Left ventricle myocardium superior (tissue), 1 donor: ENCODE data around the gene MAS1. TPM values are rescaled to one million over a fixed set of nuclear protein-coding genes. Genes with fewer than 3 reads are reported as not detected.
A peak's percentile ranks its signal among the peaks of the same experiment; 100 is the strongest.
"Not testable (repeated sequence)": the region's sequence is repeated elsewhere in the genome, so short reads cannot be mapped to it uniquely, and the experiment has no call there.

Experiments
- ATAC-seq: fragments of 200-7000 bp; cut with Tn5 transposase; one replicate; pipeline ENCODE4 v1.9.1; 2020; ENCODE audit warnings: mild to moderate bottlenecking, moderate library complexity
- DNase-seq: peaks from one replicate; pipeline ENCODE4 v3.0.0-alpha.2; 2020
- intact Hi-C: fragments of 100-400 bp; cut with micrococcal nuclease; formaldehyde crosslinking; loops from one replicate; pipeline ENCODE4 v1.11.0; 2022
- long read RNA-seq: library from polyadenylated mRNA; unstranded; transcript quantifications from one replicate; pipeline ENCODE4 v2.0.0, GENCODE V29; 2021
- total RNA-seq: library from RNA; stranded (reverse); fragmentation: NEBNext Ultra II Directional; extraction: Animal tissue kit (Norgen Biotek cat#: 25700); gene quantifications from one replicate; pipeline ENCODE4 v1.2.1, GENCODE V29; 2021
- donor health status: DM: no; HTN: yes; CAD: no; lungs with severe emphysema.

MAS1 gene
- not detected for total RNA-seq
- long read RNA-seq: 0 reads

- ATAC-seq: no peak
- intact Hi-C loops: no loop called here
- DNase-seq: no peak
These were observed at the start of gene MAS1 for GRCh38 chr6:159890792-159891191. MAS1 (plus strand) TSS chr6:159890988; CDS start chr6:159906956, 15,968 bp downstream.

GRCh38 chr6:159842035-159842434 lies 48.8 kb upstream of the MAS1 start:
- intact Hi-C loops: no loop called here
- DNase-seq: no peak
- no peak for ATAC-seq

- DNase-seq: no peak
- intact Hi-C loops: no loop called here
- no peak for ATAC-seq
These were observed 45.8 kb upstream of the MAS1 start for GRCh38 chr6:159844737-159845645.

- DNase-seq, intact Hi-C loops, ATAC-seq: not testable (repeated sequence)
These were observed 42.2 kb upstream of the MAS1 start for GRCh38 chr6:159848552-159848951.

- intact Hi-C loops: loop anchor here (10.0 kb wide), 1 partner anchor 95 kb away; no protein-coding TSS in a partner anchor
- DNase-seq, ATAC-seq: not testable (repeated sequence)
These were observed 40.9 kb upstream of the MAS1 start for GRCh38 chr6:159849851-159850250.

GRCh38 chr6:159852877-159853276 lies 37.9 kb upstream of the MAS1 start:
- DNase-seq: no peak
- intact Hi-C loops: loop anchor here (10.0 kb wide), 1 partner anchor 92 kb away; no protein-coding TSS in a partner anchor

GRCh38 chr6:159853754-159854153 lies 37.0 kb upstream of the MAS1 start:
- intact Hi-C loops: loop anchor here (10.0 kb wide), 1 partner anchor 91 kb away; no protein-coding TSS in a partner anchor
- no peak for DNase-seq
- peak; percentile 66 for ATAC-seq

More at GRCh38 chr6:159852877-159853276, 37.9 kb upstream of the MAS1 start:
- ATAC-seq: no peak

GRCh38 chr6:159854959-159855358 lies 35.8 kb upstream of the MAS1 start:
- ATAC-seq (no peak), DNase-seq (no peak)
- intact Hi-C loops: loop anchor here (10.0 kb wide), 1 partner anchor 90 kb away; no protein-coding TSS in a partner anchor

GRCh38 chr6:159858259-159858658 lies 32.5 kb upstream of the MAS1 start:
- ATAC-seq (no peak), DNase-seq (no peak)
- intact Hi-C loops: loop anchor here (10.0 kb wide), 1 partner anchor 87 kb away; no protein-coding TSS in a partner anchor

GRCh38 chr6:159860482-159860881 lies 30.3 kb upstream of the MAS1 start:
- DNase-seq: no peak
- ATAC-seq: no peak
- intact Hi-C loops: loop anchor here (10.0 kb wide), 1 partner anchor 594 kb away; no protein-coding TSS in a partner anchor

- intact Hi-C loops: loop anchor here (10.0 kb wide), 1 partner anchor 593 kb away; no protein-coding TSS in a partner anchor
- ATAC-seq (no peak), DNase-seq (no peak)
These were observed 28.7 kb upstream of the MAS1 start for GRCh38 chr6:159862103-159862502.

GRCh38 chr6:159863341-159863740 lies 27.4 kb upstream of the MAS1 start:
- DNase-seq: not testable (repeated sequence)
- intact Hi-C loops: loop anchor here (10.0 kb wide), 1 partner anchor 591 kb away; no protein-coding TSS in a partner anchor
- ATAC-seq: peak; percentile 58

- no peak for DNase-seq
- intact Hi-C loops: loop anchor here (10.0 kb wide), 1 partner anchor 589 kb away; no protein-coding TSS in a partner anchor
These were observed 25.4 kb upstream of the MAS1 start for GRCh38 chr6:159865226-159865920.

GRCh38 chr6:159866286-159867247 lies 24.2 kb upstream of the MAS1 start:
- no peak for DNase-seq
- ATAC-seq: no peak
- intact Hi-C loops: loop anchor here (10.0 kb wide), 1 partner anchor 588 kb away; no protein-coding TSS in a partner anchor

More at GRCh38 chr6:159865226-159865920, 25.4 kb upstream of the MAS1 start:
- ATAC-seq: no peak

GRCh38 chr6:159871241-159871640 lies 19.5 kb upstream of the MAS1 start:
- DNase-seq: no peak
- ATAC-seq: no peak
- intact Hi-C loops: no loop called here

GRCh38 chr6:159871906-159872305 lies 18.9 kb upstream of the MAS1 start:
- intact Hi-C loops: no loop called here
- DNase-seq (no peak), ATAC-seq (no peak)

- peak; percentile 78 for DNase-seq
- peak; percentile 61 for ATAC-seq
- intact Hi-C loops: no loop called here
These were observed 16.4 kb upstream of the MAS1 start for GRCh38 chr6:159874435-159874834.

GRCh38 chr6:159875194-159875593 lies 15.6 kb upstream of the MAS1 start:
- intact Hi-C loops: no loop called here
- DNase-seq: no peak
- ATAC-seq: no peak
